GM19395 (cell line): ENCODE measurements around the gene NEMP2.

Source experiments
- ATAC-seq: cut with Tn5 transposase; IDR thresholded peaks from one replicate; pipeline ENCODE4 v1.9.1; 2021; ENCODE audit warnings: mild to moderate bottlenecking, moderate library complexity; ENCODE audit not compliant: unreplicated experiment

NEMP2 gene

GRCh38 chr2:190561094-190561493 is 26.6 kb upstream of the NEMP2 start:
- ATAC-seq, result no peak

GRCh38 chr2:190554357-190555006 is 20.0 kb upstream of the NEMP2 start:
- no peak for ATAC-seq

GRCh38 chr2:190553254-190553653 is 18.7 kb upstream of the NEMP2 start:
- ATAC-seq, result no peak

GRCh38 chr2:190551928-190552327 is 17.4 kb upstream of the NEMP2 start:
- ATAC-seq, result no peak

- no peak for ATAC-seq
Observed at GRCh38 chr2:190550137-190550536, 15.6 kb upstream of the NEMP2 start.

- ATAC-seq, result no peak
Observed at GRCh38 chr2:190547886-190548285, 13.4 kb upstream of the NEMP2 start.

GRCh38 chr2:190546734-190547133 is 12.2 kb upstream of the NEMP2 start:
- no peak for ATAC-seq

- ATAC-seq, result no peak
Observed at GRCh38 chr2:190545555-190546385, 11.2 kb upstream of the NEMP2 start.

- no peak for ATAC-seq
Observed at GRCh38 chr2:190545093-190545492, 10.6 kb upstream of the NEMP2 start.

GRCh38 chr2:190540048-190540447 is 5.5 kb upstream of the NEMP2 start:
- no peak for ATAC-seq

- no peak for ATAC-seq
Observed at GRCh38 chr2:190538201-190538600, 3.7 kb upstream of the NEMP2 start.

GRCh38 chr2:190537765-190538164 is 3.2 kb upstream of the NEMP2 start:
- no peak for ATAC-seq

GRCh38 chr2:190535586-190535985 is 1.1 kb upstream of the NEMP2 start:
- no peak for ATAC-seq

- peak; percentile 0 for ATAC-seq
Observed at GRCh38 chr2:190535121-190535439, 558 bp upstream of the NEMP2 start.

GRCh38 chr2:190533968-190534309 is 583 bp downstream of the NEMP2 start:
- ATAC-seq, result peak; percentile 30

- no peak for ATAC-seq
Observed at GRCh38 chr2:190533175-190533967, 1.2 kb downstream of the NEMP2 start.

GRCh38 chr2:190532581-190532980 is 1.9 kb downstream of the NEMP2 start:
- ATAC-seq, result no peak

- no peak for ATAC-seq
Observed at GRCh38 chr2:190530248-190530900, 4.1 kb downstream of the NEMP2 start.

- ATAC-seq, result no peak
Observed at GRCh38 chr2:190529486-190530247, 4.9 kb downstream of the NEMP2 start.

- ATAC-seq, result no peak
Observed at GRCh38 chr2:190528521-190529001, 6.0 kb downstream of the NEMP2 start.
